Measurements from ENCODE around the gene HES5.

HES5 gene

DNA sequence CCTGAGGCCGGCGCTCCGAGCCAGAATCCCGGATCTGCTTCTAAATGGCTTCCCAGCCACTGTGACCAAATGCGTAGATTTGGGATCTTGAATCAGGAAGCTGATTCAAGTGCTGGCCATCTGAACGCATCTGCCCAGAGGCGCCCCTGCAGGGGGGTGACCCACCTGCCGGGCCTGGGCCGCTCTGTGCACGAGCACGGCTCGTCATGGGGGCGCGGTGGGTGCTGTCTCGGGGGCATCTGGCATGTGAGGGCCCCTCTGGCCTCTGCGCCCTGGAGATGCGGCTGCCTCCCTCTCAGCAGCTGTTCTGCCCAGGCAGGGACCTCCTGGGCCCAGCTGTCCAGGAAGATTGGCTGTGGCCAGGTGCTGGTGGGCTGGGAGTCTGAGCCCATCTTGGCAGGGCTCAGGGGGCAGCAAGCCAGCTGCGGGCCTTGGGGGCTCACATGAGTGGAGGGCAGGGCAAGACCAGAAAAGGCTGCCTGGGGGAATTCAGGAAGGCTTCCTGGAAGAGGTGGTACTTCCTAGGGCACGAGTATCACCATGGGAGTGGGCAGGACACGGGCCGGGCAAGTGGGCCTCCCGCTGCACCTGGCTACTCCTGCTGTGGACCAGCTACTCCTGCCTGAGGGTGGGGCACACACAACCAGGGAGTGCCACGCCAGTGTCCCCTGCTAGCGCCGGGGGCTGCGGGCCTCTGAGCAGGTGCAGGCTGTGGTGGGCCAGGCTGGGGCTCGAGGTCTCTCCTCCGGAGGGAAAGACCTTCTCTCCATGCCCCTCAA, 28.8 kb downstream of the HES5 start:
- TF ChIP-seq, protein P1, sequence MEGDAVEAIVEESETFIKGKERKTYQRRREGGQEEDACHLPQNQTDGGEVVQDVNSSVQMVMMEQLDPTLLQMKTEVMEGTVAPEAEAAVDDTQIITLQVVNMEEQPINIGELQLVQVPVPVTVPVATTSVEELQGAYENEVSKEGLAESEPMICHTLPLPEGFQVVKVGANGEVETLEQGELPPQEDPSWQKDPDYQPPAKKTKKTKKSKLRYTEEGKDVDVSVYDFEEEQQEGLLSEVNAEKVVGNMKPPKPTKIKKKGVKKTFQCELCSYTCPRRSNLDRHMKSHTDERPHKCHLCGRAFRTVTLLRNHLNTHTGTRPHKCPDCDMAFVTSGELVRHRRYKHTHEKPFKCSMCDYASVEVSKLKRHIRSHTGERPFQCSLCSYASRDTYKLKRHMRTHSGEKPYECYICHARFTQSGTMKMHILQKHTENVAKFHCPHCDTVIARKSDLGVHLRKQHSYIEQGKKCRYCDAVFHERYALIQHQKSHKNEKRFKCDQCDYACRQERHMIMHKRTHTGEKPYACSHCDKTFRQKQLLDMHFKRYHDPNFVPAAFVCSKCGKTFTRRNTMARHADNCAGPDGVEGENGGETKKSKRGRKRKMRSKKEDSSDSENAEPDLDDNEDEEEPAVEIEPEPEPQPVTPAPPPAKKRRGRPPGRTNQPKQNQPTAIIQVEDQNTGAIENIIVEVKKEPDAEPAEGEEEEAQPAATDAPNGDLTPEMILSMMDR (IDR thresholded peaks at IDR 0.05; ENCODE audit: borderline replicate concordance, insufficient read depth, low read depth, low read length), result no peak
- no peak overlapping the region for H3K4me3 ChIP-seq (ENCODE audit: low read depth, low read length)

- TF ChIP-seq, protein P1 (IDR thresholded peaks at IDR 0.05; ENCODE audit: borderline replicate concordance, insufficient read depth, low read depth, low read length), result no peak
- H3K4me3 ChIP-seq (ENCODE audit: low read depth, low read length), result no peak overlapping the region
Observed at GRCh38 chr1:2499986-2500596, 30.0 kb downstream of the HES5 start.

- no peak overlapping the region for H3K4me3 ChIP-seq (ENCODE audit: low read depth, low read length)
Observed at GRCh38 chr1:2499260-2499659, 30.8 kb downstream of the HES5 start.

GRCh38 chr1:2498648-2499047, 31.4 kb downstream of the HES5 start:
- H3K4me3 ChIP-seq (ENCODE audit: low read depth, low read length), result no peak overlapping the region
- TF ChIP-seq, protein P1 (IDR thresholded peaks at IDR 0.05; ENCODE audit: borderline replicate concordance, insufficient read depth, low read depth, low read length), result no peak

More at GRCh38 chr1:2499260-2499659, 30.8 kb downstream of the HES5 start:
- TF ChIP-seq, protein P1 (IDR thresholded peaks at IDR 0.05; ENCODE audit: borderline replicate concordance, insufficient read depth, low read depth, low read length), result no peak

GRCh38 chr1:2497891-2498290, 32.2 kb downstream of the HES5 start:
- TF ChIP-seq, protein P1 (IDR thresholded peaks at IDR 0.05; ENCODE audit: borderline replicate concordance, insufficient read depth, low read depth, low read length), result no peak
- no peak overlapping the region for H3K4me3 ChIP-seq (ENCODE audit: low read depth, low read length)

DNA sequence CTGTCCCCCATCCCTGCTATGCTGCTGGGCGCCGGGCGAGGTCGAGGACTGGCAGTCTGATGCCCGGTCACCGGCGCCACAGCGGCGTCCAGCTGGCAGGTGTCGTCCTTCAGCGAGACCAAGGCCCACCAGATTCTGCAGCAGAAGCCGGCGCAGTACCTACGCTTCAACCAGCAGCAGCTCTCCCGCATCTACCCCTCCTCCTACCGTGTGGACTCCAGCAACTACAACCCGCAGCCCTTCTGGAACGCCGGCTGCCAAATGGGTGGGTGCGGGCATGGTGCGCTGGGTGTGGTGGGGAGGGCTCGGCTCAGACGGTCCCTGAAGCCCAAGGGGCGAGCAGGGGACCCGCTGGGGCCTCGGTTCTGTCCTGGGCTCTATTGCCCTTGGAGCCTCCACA, 33.3 kb downstream of the HES5 start:
- TF ChIP-seq, protein P1 (IDR thresholded peaks at IDR 0.05; ENCODE audit: borderline replicate concordance, insufficient read depth, low read depth, low read length), result no peak

More for the DNA sequence above, 33.3 kb downstream of the HES5 start:
- H3K4me3 ChIP-seq (ENCODE audit: low read depth, low read length), result no peak overlapping the region

Measured in GM12875 (cell line).